Type B pancreatic cell (in vitro differentiated cells): ENCODE results near the gene DRGX. TPM values are rescaled to one million over a fixed set of nuclear protein-coding genes. Genes with fewer than 3 reads are reported as not detected.

Source experiments
- DNase-seq: peaks from one replicate; pipeline ENCODE4 v3.0.0; 2021; ENCODE audit warnings: mixed read lengths; ENCODE audit not compliant: unreplicated experiment; ENCODE audit errors: extremely low spot score
- H3K27ac Mint-ChIP-seq: 2 replicates; pipeline ENCODE4 v1.8.0; 2021; ENCODE audit warnings: mild to moderate bottlenecking, mixed read lengths
- H3K27me3 Mint-ChIP-seq: 2 replicates; pipeline ENCODE4 v1.8.0; 2021; ENCODE audit warnings: mixed read lengths
- H3K36me3 Mint-ChIP-seq: 2 replicates; pipeline ENCODE4 v1.8.0; 2021; ENCODE audit warnings: mixed read lengths
- H3K4me1 Mint-ChIP-seq: one replicate; pipeline ENCODE4 v1.8.0; 2021; ENCODE audit warnings: mixed read lengths; ENCODE audit not compliant: unreplicated experiment
- H3K4me3 Mint-ChIP-seq: 2 replicates; pipeline ENCODE4 v1.8.0; 2021; ENCODE audit warnings: mild to moderate bottlenecking, mixed read lengths
- H3K9me3 Mint-ChIP-seq: 2 replicates; pipeline ENCODE4 v1.8.0; 2021; ENCODE audit warnings: mixed read lengths
- CTCF ChIP-seq: fragments of 200-600 bp; sonication (generic); conservative IDR thresholded peaks from 2 replicates; pipeline ENCODE4 v1.5.0; 2021; ENCODE audit warnings: antibody characterized with exemption, mild to moderate bottlenecking
- total RNA-seq: library from RNA; stranded (reverse); gene quantifications from 2 replicates; pipeline ENCODE4 v1.2.1, GENCODE V29; 2021; ENCODE audit warnings: low replicate concordance

Gene DRGX
- total RNA-seq, 1 donor from 2014 or later = 0.22 TPM

GRCh38 chr10:49355221-49355620 is 40.7 kb downstream of the DRGX start:
- Mint-ChIP-seq H3K36me3 (no peaks in the 10 kb centered on the region), H3K27me3 (peaks cover 6% of the 10 kb centered on the region), H3K27ac (no peak overlapping the region), H3K4me1 (no peaks in the 10 kb centered on the region), H3K4me3 (no peak overlapping the region), H3K9me3 (peaks cover 4% of the 10 kb centered on the region)
- TF ChIP-seq CTCF = no peak
- no peak for DNase-seq

GRCh38 chr10:49354593-49354992 is 41.3 kb downstream of the DRGX start:
- peaks cover 6% of the 10 kb centered on the region for H3K27me3 Mint-ChIP-seq
- H3K9me3 Mint-ChIP-seq = peaks cover 4% of the 10 kb centered on the region
- no peaks in the 10 kb centered on the region for H3K36me3 Mint-ChIP-seq
- H3K4me3 Mint-ChIP-seq = no peak overlapping the region
- TF ChIP-seq CTCF = no peak
- no peak for DNase-seq
- H3K4me1 Mint-ChIP-seq = no peaks in the 10 kb centered on the region
- H3K27ac Mint-ChIP-seq = no peak overlapping the region

- no peak for TF ChIP-seq CTCF
- DNase-seq = no peak
- peaks cover 4% of the 10 kb centered on the region for H3K9me3 Mint-ChIP-seq
- H3K27ac Mint-ChIP-seq = no peak overlapping the region
- H3K4me3 Mint-ChIP-seq = no peak overlapping the region
- peaks cover 6% of the 10 kb centered on the region for H3K27me3 Mint-ChIP-seq
- H3K36me3 Mint-ChIP-seq = no peaks in the 10 kb centered on the region
- no peaks in the 10 kb centered on the region for H3K4me1 Mint-ChIP-seq
Observed at GRCh38 chr10:49353895-49354566, 41.9 kb downstream of the DRGX start.

- no peak for DNase-seq
- no peak overlapping the region for H3K27ac Mint-ChIP-seq
- peaks cover 3% of the 10 kb centered on the region for H3K27me3 Mint-ChIP-seq
- peaks cover 4% of the 10 kb centered on the region for H3K9me3 Mint-ChIP-seq
- H3K4me3 Mint-ChIP-seq = no peak overlapping the region
- H3K4me1 Mint-ChIP-seq = no peaks in the 10 kb centered on the region
- no peak for TF ChIP-seq CTCF
- H3K36me3 Mint-ChIP-seq = no peaks in the 10 kb centered on the region
Observed at GRCh38 chr10:49353026-49353894, 42.6 kb downstream of the DRGX start.

- Mint-ChIP-seq H3K4me3 (no peak overlapping the region), H3K4me1 (no peaks in the 10 kb centered on the region), H3K27ac (no peak overlapping the region), H3K9me3 (peaks cover 4% of the 10 kb centered on the region), H3K36me3 (no peaks in the 10 kb centered on the region), H3K27me3 (peaks cover 3% of the 10 kb centered on the region)
- no peak for DNase-seq
- no peak for TF ChIP-seq CTCF
Observed at GRCh38 chr10:49352323-49352722, 43.6 kb downstream of the DRGX start.
